Middle frontal gyrus (tissue), 1 donor: ENCODE data around the gene NUDT14.

Experiments
- DNase-seq: peaks from one replicate; pipeline ENCODE4 v3.0.0-alpha.2; 2015; ENCODE audit warnings: low spot score; ENCODE audit errors: extremely low spot score

The NUDT14 gene

DNA sequence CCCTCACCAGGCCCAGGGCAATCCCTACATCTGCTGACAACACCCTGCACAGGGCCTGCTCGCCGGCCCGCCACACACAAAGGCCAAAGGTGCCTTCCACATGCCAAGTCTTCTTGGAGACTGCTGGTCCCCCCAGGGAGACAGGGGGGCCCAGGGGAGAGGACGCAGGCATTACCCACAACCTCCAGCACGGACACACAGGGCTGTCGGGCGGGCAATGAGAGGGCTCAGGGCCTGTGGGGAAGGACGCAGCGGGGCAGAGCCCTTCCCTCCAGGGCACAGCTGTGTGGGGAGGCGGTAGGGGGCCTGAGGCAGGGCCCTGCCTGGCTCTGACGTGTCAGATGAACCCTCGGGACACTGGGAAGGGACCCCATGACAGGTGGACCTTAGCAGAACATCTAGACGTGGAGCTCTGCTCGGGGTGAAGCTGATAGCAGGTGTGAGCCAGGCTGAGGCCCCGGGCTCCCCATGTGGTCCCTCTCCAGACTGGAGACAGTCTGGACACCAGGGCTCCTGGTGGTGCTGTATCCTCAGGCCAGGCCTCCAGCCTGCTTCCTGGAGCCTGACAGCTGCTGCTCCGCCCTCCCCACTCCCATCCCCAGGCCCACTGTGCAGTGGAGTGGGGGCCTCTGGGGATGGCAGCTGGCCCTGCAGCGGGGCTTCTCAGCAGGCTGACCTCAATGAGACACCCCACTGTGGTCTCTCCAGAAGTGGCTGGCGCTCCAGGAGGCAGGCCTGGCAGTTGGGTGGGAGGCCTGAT is 31.6 kb upstream of the NUDT14 start:
- DNase-seq, result no peak

DNA sequence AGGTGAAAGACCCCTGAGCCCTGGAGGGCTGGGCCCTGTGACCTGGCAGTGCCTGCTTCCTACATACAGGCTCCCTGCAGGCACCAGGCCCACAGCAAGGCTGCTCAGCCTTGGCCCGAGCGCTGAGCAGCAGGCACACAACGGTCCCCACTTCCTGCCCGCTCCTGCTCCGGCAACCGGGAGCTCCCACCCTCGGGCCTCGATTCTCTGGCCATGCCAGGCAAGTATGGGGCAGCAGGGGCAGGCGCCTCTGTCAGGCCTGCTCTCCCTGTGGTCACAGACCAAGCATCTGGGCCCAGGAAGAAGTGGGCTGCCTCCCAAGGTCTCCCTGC is 30.6 kb upstream of the NUDT14 start:
- DNase-seq, result no peak

DNA sequence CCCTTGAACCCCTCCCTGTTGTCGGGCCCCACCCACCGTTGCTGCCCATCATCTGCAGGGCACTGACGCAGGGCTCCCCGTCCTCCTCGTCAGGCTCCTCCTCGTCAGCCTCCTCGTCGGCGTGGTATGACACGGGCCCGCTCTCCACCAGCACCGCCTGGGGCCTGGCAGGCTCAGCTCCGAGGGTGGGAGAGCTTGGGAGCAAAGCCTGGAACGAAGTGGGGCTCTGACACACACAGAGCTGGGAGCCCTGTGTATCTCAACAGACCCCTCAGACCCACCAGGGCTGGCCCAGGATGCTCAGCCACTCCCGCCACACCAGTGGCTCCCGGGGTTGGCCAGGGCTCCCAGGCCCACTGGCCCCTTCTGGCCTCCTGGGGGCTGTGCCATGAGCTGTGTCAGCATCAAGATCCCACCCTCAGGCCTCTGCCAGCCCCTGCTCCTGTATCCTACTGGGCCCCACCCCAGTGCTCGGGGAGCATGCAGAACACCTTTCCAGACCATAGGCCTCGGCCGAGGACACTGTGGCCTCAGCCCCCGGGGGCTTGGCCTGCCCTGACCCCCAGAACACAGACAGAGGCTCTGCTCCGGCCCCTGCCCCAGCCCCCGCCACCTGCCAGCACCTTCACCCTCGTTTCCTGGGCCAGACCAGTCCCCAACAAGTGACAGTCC is 30.1 kb upstream of the NUDT14 start:
- no peak for DNase-seq

DNA sequence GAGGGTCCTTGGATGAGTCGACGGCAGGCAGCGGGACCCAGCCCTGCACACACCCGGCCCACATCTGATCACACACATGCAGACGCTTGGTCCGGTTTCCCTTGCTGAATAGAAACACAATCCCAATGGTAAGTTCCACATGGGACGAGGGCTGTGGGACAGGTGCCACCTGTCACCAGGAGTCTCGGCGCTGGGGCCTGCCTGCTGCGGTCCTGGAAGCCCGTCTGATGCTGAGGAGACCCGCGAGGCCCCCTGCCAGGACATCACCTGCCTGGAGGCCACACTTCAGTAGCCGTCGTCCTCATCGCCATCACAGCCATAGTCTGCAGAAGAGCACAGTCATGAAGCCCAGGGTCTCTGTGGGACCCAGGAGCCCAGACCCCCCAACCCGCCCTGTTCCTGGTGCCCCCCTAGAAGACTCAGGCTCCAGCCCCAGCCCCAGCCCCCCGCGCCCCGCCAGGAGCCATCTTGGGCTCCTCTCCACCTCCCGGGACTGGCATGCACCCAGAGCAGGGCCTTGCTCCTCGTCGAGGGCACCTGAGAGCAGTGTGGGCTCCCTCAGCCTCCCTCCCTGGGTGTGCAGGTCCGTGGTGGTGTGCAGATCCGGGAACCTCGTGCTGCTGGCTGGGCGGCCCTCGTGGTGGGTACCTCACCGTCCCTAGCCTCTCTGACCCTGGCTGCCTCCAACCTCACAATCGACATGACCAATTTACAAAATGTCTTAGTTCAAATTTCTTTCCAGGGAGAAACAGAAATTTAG is 29.3 kb upstream of the NUDT14 start:
- no peak for DNase-seq

DNA sequence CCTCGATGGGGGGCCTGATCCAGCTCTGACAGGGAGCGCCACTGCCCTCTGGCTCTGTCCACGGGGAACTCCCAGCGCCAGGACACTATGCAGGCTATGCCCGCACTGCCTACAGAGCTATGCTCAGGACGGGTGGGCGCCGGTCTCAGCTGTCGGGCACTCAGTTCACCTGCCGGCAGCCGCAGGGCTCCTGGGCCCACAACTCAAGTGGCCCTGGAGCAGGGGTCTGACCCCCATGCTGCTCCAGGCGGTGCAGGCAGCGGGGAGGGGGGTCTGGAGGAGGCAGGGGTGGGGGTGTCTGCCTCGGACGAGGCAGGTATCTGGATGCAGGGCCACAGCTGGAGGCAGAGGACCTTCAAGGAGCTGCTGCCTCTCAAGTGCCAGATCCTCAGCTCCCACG is 28.5 kb upstream of the NUDT14 start:
- no peak for DNase-seq

DNA sequence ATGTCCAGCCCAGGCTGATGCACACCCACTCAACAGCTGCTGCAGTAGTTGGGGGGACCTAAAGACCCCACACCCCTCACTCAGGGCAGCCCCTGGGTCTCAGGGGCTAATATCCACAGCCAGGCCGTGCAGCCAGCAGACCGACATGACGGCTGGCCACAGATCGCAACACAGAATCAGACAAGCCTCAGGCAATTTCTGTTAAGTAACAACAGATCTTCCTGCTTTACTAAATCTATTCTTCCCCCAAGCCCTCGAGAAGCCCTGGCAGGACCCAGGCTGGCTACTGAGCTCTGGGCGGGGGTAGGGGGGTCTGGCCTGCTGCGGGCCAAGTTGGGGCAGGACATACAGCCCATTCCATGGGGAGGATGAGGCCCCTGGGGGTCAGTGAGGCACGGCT is 28.0 kb upstream of the NUDT14 start:
- DNase-seq, result no peak

DNA sequence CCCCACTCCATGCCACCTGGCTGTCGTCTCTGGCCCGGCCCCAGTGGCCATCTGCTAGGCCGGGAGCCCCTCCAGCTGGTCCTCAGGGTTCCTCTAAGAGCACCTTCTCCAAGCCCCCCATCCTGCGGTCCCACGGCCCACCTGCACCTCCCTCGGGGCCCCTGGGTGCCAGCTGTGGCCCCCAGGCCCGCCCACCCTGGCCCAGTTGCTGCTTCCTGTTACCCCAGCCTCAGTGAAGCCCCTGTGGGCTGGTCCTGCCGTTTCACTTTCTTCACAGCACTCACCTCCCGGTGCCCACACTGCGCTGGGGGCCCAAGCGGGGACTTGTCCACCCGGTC is 27.6 kb upstream of the NUDT14 start:
- no peak for DNase-seq

DNA sequence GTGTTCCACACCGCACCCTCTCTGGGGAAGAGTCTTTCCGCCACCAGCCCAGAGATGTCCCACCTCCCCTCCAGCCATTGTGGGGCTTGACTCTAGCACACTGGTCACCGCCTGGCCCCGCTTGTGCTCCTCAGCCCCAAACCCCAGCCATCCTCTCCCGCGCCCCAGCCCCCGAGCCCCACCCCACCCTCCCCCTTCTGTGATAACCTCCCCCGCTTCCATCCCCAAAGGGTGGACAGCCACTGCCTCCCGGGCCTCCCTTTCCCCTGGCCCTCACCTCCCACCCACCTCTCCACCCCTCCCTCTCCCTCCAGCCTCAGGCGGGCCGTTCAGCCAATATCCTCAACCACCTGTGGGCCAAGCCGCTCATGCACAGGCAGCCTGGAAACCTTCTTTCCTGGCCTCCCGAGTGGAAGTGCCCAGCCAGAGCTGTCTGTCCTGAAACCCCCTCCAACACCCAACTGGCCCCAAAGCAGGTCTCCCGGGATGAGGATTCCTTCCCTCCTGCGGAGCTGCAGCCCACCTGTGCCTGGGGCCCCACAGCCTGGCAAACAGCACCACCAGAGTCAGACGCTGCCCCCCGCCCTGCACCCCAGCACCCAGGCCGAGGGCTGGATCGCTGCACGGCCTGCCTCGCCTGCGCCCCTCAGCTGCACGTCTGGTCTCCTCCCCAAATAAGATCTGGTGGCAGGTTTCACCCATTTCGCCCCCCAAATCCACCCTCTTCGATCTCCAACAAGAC is 27.1 kb upstream of the NUDT14 start:
- DNase-seq, result no peak

DNA sequence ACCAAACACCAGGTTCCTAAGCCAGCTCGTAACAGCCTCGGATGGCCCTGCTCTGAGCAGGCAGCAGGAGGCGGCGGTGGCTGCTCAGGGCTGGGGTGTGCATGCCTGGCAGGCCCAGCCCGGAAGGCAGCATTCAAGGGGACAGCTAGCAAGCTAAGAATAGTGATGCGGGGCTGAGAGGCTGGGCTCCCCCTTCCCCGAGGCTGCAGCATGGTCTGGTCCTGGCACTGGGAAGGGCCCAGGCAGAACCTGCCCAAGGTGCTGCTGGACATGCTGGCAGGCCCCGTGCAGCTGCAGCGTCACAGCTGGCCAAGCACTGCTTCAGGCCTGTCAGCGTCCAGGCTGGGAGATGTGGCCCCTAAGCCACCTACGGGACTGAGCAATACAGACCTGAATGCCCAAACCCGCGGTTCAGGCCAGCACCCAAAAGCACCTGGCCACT is 26.4 kb upstream of the NUDT14 start:
- no peak for DNase-seq

DNA sequence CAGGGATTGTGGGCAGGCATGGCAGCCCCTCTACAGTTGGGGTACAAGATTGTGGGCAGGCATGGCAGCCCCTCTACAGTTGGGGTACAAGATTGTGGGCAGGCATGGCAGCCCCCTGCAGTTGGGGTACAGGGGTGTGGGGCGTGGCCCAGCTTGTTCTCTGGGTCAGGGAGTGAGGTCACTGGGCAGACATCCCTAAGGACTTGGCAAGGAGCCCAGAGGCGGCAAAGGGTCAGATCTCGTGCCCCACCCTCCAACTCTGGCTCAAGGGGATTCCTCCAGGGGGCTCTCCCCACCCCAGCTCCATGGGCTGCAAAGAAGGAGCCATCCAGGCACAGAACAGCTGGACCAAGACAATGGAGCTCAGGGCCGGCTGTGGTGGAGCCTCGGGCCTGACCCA is 25.8 kb upstream of the NUDT14 start:
- no peak for DNase-seq

DNA sequence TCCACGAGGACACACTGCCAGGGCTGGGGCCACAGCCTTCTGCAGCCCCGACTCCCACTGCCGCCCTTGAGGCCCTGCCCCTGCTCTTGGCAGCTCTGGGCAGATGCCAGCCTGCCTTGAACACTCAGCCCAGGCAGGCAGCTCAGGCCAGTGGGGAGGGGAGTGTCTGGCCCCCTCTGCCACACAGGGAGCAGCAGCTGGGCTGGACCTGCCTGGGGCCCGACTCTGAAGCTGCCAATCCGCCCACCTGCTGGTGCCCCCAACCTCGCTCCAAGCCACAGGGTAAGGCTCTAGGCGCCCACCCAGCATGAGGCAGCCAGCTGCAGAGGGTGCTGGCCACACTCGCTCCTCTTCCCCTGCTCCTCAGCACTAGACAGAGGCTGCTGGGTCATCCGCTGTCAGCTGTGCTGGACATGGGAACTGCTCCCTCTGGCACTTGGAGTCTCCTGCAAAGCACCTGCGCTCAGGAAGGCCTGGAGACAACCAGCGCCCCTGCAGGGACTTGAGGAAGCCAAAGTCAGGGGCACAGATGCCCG is 24.6 kb upstream of the NUDT14 start:
- no peak for DNase-seq

DNA sequence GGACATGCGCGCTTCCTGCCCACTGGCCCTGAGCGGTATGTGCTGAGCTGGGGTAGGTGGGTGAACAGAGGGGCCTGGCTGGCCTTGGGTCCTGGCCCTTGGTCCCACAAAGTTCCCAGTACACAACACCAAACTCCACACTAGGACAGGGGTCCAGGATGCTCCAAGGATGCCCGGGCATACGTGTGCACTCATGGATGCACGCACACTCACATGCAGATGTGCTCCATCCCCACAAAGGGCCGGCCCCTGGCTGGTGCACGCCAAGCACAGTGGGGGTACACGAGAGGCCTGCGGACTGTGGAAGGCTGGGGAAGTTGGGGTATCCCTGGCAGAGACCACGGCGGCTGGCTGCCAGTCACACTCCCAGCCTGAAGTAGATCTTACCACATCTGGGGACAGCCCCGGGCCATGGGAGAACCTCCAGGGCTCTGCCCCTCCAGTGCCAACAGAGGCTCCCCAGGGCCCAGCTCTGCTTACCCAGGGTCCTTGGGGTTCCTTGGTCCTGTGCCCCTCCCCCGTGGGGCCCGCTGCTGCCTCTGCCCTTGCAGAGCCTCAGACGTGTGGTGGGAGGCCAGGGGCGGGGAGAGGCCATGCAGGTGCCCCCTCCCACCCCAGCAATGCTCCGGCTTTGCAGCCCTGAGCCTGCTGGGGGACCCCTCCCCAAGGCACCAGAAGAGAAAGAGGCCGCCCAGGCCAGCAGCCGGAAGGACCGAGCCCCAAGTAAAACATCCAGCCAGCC is 24.0 kb upstream of the NUDT14 start:
- no peak for DNase-seq

DNA sequence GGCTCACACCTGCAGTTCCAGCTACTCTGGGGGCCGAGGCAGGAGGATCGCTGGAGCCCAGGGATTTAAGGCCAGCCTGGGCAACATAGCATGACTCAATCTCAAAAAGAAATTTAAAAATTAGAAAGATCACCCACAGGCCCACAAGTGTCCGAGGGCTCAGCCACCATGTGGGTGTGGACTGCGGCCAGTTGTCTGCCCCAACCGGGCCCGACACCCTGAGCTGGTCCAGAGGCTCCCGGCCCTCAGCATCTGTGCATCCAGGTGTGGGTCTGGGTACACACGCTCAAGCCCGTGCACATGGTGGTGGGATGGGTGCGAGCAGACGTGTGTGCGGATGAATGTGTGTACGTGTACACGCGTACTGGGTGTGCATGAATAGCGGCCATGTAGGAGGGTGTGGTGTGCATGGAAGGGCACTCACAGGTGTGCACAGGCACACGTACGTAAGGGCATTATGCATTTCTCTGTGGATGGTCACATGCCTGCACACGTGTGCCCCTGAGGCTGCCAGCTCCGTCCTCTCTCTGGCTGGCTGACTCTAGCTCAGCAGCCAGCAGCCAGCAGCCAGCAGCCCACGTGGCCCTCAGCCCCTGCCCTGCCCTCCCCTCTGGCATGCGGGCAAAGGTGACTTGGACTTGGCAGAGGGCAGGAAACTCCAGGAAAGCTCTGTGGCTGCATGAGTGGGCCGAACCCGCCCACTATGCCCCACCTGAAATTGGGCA is 23.3 kb upstream of the NUDT14 start:
- no peak for DNase-seq

DNA sequence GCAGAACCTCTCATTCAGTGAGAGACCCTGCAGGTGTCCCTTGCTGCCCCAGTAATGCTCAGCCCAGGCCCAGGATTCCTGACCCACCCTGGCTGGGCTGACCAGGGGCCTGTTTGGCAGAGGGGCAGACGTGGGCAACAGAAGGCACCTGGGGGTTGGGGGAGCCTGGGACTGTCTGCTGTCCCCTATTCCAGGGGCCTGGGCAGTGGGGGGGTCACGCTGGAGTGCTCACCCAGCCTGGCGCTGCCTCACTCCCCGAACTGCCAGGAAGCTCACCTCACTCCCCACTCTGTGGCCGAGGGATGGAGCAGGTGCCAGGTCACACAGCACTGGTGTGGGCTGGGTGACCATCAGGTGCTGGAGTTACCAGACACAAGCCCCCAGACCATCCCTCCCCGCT is 22.6 kb upstream of the NUDT14 start:
- no peak for DNase-seq

DNA sequence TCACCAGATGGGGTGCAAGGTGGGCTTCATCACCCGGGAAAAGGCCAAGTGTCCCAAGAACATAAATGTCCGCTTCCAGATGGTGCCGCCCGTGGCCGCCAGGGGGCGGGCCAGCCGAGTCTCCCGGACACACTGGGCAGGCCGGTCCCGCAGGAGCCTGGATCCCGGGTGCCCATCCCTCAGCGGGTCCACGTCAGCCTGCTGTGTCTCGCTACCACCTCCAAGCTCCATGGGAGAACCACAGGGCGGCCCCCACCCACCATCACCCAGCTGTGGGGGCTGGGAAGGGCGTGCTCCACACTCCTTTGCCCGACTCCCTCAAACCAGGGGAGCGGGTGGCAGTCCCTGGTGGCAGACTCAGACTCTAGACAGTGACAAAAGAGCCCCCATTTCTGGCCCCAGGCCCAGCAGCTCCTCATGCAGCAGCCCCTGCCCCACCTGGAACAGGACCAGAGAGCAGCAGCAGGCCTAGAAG is 22.0 kb upstream of the NUDT14 start:
- no peak for DNase-seq

DNA sequence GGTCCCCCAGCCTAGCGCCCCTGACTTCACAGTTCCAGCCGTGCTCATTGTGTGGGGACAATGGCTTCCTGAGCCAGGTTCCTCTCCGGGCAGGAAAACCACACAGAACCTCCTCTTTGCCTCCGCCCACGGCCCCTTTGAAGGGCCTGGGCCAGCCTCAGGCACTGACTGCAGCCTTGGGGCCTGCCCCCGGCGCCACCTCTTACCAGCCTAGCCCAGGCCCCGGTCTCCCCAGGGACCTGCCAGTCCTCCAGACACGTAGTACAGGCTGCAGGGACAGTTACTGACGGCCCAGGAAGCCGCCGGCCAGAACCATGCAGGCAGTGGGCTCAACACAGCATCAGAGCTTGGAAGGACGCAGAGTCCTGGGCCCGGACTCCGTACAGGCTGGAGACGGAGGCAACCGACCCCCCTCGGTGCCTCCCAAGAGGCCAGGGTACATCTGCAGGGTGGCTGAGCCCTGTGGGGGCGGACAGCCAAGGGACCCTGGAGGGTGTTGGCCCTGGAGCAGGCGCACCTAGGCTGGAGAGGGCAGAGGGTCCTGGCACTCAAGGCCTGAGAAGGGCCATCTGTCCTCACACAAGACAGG is 20.9 kb upstream of the NUDT14 start:
- no peak for DNase-seq

DNA sequence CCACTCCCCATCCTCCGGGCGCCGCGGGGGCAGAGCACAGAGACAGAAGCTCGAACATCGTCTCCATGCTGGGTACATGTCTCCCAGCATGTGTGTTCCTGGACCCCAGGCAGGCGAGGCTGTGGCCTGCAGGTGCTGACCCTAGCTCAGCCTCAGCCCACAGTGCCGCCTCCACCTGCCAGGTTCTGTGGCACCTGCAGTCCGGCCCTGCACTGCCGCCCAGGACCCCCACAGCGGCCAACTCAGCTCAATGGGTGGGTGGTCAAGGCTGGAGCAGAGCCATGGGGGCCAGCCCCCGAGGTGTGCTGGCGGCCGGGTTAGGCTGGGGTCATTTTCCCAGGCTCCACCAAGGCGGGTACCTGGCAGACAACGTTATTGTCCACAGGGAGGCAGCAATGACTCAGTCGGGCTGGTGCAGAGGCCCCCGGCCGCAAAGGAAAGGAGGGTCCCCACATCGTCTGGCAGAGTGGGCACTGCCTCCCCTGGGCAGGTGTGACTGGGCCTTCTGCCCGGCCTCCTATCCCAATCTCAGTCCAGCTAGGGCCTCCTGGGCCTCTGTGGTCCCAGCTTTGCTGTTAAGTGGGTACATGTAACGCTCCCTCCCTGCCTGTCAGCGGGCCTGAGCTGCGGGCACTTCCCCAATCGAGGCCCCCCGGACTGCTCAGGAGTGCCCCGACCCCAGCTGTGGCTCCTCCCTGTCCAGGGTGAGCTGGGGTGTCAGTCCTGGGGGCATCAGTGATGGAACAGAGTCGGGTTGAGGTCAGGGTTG is 20.2 kb upstream of the NUDT14 start:
- no peak for DNase-seq

DNA sequence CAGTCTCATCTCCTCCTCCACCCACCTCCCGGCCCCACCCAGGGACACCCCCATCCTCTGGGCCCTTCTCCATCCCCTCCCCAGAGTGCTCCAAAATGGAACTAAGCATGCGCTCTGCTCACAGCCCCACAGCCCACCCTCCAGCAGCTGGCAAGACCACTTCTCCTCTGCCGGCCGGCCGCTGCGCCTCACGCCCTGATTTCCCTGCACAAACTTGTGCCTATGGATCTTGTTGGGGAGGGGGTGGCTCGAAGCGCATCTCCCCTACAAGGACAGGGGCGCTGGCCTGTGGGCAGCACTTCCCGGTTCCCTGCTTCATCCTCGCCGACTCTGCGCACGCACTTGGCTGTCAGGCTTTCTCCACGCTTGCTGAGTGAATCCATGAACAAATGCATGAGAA is 19.5 kb upstream of the NUDT14 start:
- DNase-seq, result no peak

DNA sequence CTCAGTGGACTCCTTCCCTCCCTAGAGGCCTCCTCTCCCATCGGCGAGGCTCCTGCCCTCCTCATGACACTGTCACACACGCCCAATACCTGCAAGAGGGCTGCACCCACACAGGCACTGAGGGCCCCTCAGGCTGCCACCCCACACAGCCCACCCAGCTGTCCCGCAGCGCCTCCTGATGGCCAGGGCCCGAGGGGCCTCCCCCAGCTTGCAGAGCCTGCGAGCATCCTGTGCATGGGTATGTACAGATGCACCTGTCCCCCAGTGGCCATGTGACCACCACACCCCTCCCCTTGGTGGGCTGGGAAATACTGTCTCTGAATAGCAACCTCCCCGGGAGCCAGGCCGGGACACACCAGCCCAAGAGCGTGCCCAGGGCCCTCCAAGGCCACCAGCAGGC is 19.0 kb upstream of the NUDT14 start:
- no peak for DNase-seq
